Lower leg skin (tissue), 3 donors: ENCODE results near the gene TMTC1.

Source experiments
- POLR2A ChIP-seq, 2 donors: fragments of 450-650 bp; IDR thresholded peaks; one replicate each; pipeline ENCODE4 v1.6.1; 2016 to 2017; ENCODE audit warnings: antibody characterized with exemption in 2 of 2, mild to moderate bottlenecking in 1 of 2, moderate library complexity in 1 of 2
- TF ChIP-seq, protein P1 (sequence below), 3 donors: fragments of 450-650 bp; IDR thresholded peaks; one replicate each; pipeline ENCODE4 v1.5.1; 2016; ENCODE audit warnings: antibody characterized with exemption in 3 of 3, mild to moderate bottlenecking in 3 of 3, moderate library complexity in 2 of 3

- TF ChIP-seq POLR2A (IDR thresholded peaks at IDR 0.05) = no peak
- TF ChIP-seq, protein P1, sequence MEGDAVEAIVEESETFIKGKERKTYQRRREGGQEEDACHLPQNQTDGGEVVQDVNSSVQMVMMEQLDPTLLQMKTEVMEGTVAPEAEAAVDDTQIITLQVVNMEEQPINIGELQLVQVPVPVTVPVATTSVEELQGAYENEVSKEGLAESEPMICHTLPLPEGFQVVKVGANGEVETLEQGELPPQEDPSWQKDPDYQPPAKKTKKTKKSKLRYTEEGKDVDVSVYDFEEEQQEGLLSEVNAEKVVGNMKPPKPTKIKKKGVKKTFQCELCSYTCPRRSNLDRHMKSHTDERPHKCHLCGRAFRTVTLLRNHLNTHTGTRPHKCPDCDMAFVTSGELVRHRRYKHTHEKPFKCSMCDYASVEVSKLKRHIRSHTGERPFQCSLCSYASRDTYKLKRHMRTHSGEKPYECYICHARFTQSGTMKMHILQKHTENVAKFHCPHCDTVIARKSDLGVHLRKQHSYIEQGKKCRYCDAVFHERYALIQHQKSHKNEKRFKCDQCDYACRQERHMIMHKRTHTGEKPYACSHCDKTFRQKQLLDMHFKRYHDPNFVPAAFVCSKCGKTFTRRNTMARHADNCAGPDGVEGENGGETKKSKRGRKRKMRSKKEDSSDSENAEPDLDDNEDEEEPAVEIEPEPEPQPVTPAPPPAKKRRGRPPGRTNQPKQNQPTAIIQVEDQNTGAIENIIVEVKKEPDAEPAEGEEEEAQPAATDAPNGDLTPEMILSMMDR (IDR thresholded peaks at IDR 0.05) = no peak
Observed at GRCh38 chr12:29612912-29613311, 170.8 kb downstream of the TMTC1 start.
